ENCODE data around the gene GYPC.
"Not testable (repeated sequence)": the region's sequence is repeated elsewhere in the genome, so short reads cannot be mapped to it uniquely, and the experiment has no call there.

GYPC gene

GRCh38 chr2:126655500-126656430, at the start of gene GYPC:
TSS of gene GYPC (plus strand) at chr2:126656158. CDS start at chr2:126656264, 106 bp downstream.
- peak; percentile 33 for ATAC-seq
- DNase-seq = peak; percentile 67

- no peak for DNase-seq
Observed at GRCh38 chr2:126614524-126615227, 41.3 kb upstream of the GYPC start.

GRCh38 chr2:126616606-126617069, 39.3 kb upstream of the GYPC start:
- DNase-seq (no peak), ATAC-seq (no peak)

More at GRCh38 chr2:126614524-126615227, 41.3 kb upstream of the GYPC start:
- ATAC-seq = no peak

- ATAC-seq (no peak), DNase-seq (no peak)
Observed at GRCh38 chr2:126620302-126620701, 35.7 kb upstream of the GYPC start.

- DNase-seq (no peak), ATAC-seq (no peak)
Observed at GRCh38 chr2:126623000-126623399, 33.0 kb upstream of the GYPC start.

- DNase-seq (no peak), ATAC-seq (no peak)
Observed at GRCh38 chr2:126627643-126628042, 28.3 kb upstream of the GYPC start.

GRCh38 chr2:126634273-126634861, 21.6 kb upstream of the GYPC start:
- ATAC-seq = no peak
- DNase-seq = peak; percentile 32

GRCh38 chr2:126635281-126635680, 20.7 kb upstream of the GYPC start:
- DNase-seq = no peak
- ATAC-seq = no peak

- DNase-seq (no peak), ATAC-seq (no peak)
Observed at GRCh38 chr2:126635736-126636135, 20.2 kb upstream of the GYPC start.

GRCh38 chr2:126637386-126637785, 18.6 kb upstream of the GYPC start:
- ATAC-seq = no peak
- DNase-seq = no peak

GRCh38 chr2:126638746-126639145, 17.2 kb upstream of the GYPC start:
- DNase-seq (no peak), ATAC-seq (no peak)

GRCh38 chr2:126639276-126639675, 16.7 kb upstream of the GYPC start:
- DNase-seq (no peak), ATAC-seq (peak; percentile 28)

GRCh38 chr2:126641294-126641693, 14.7 kb upstream of the GYPC start:
- not testable (repeated sequence) for DNase-seq, ATAC-seq

- ATAC-seq (no peak), DNase-seq (no peak)
Observed at GRCh38 chr2:126642031-126642430, 13.9 kb upstream of the GYPC start.

GRCh38 chr2:126643431-126643830, 12.5 kb upstream of the GYPC start:
- no peak for ATAC-seq
- DNase-seq = no peak

GRCh38 chr2:126643972-126644371, 12.0 kb upstream of the GYPC start:
- ATAC-seq (no peak), DNase-seq (no peak)

GRCh38 chr2:126644630-126645191, 11.2 kb upstream of the GYPC start:
- no peak for DNase-seq
- ATAC-seq = peak; percentile 32

- ATAC-seq (peak; percentile 81), DNase-seq (no peak)
Observed at GRCh38 chr2:126645211-126645618, 10.7 kb upstream of the GYPC start.

- ATAC-seq (no peak), DNase-seq (no peak)
Observed at GRCh38 chr2:126646026-126646425, 9.9 kb upstream of the GYPC start.

GRCh38 chr2:126647714-126648344, 8.1 kb upstream of the GYPC start:
- DNase-seq, ATAC-seq: not testable (repeated sequence)

- not testable (repeated sequence) for DNase-seq, ATAC-seq
Observed at GRCh38 chr2:126648345-126648786, 7.6 kb upstream of the GYPC start.

GRCh38 chr2:126649101-126649500, 6.9 kb upstream of the GYPC start:
- ATAC-seq (no peak), DNase-seq (no peak)
